Uterus (tissue), 4 donors: ENCODE results near the gene MMP1. TPM values are rescaled to one million over a fixed set of nuclear protein-coding genes. Genes with fewer than 3 reads are reported as not detected.

Experiments
- DNase-seq, 2 donors: peaks; one replicate each; pipeline ENCODE4 v3.0.0-alpha.2; 2019 to 2020
- H3K27ac ChIP-seq, 2 donors: fragments of 200-600 bp; sonication (generic); 1 replicate in 1 of 2; 2 replicates in 1 of 2; pipeline ENCODE4 v1.5.1; 2016 to 2018
- H3K27me3 ChIP-seq, 2 donors: fragments of 200-600 bp; sonication (generic); one replicate each; pipeline ENCODE4 v1.5.1; 2018 to 2019; ENCODE audit warnings: control low read depth in 1 of 2
- H3K36me3 ChIP-seq, 2 donors: fragments of 200-600 bp; sonication (generic); one replicate each; pipeline ENCODE4 v1.5.1; 2019; ENCODE audit warnings: control low read depth in 1 of 2
- H3K4me1 ChIP-seq, 2 donors: fragments of 200-600 bp; sonication (generic); one replicate each; pipeline ENCODE4 v1.5.1; 2018 to 2019; ENCODE audit warnings: control low read depth in 1 of 2
- H3K4me3 ChIP-seq, 2 donors: fragments of 200-600 bp; sonication (generic); 1 replicate in 1 of 2; 2 replicates in 1 of 2; pipeline ENCODE4 v1.5.1; 2018 to 2019; ENCODE audit warnings: mild to moderate bottlenecking in 1 of 2
- H3K9me3 ChIP-seq, 2 donors: fragments of 200-600 bp; sonication (generic); one replicate each; pipeline ENCODE4 v1.5.1; 2019; ENCODE audit warnings: control low read depth in 1 of 2
- POLR2A ChIP-seq, 2 donors: fragments of 450-650 bp; IDR thresholded peaks; one replicate each; pipeline ENCODE4 v1.6.1; 2016; ENCODE audit warnings: antibody characterized with exemption in 2 of 2, mild to moderate bottlenecking in 1 of 2, moderate library complexity in 1 of 2
- intact Hi-C: fragments of 100-400 bp; cut with DNase I; formaldehyde crosslinking; loops from one replicate; pipeline ENCODE4 v1.15.1; 2023; ENCODE audit warnings: low total_unique reads
- total RNA-seq, 4 donors: library from RNA; depleted of rRNA in 3 of 4; stranded (reverse); fragments of >200 nt in 3 of 4; gene quantifications; one replicate each; pipeline versions ENCODE4 v1.1.0 to v1.2.4, GENCODE V29; 2014 to 2023
- TF ChIP-seq, protein P1 (sequence below), 4 experiments: fragments of 200-600 bp in 2 of 4; fragments of 450-650 bp in 2 of 4; sonication (generic) in 2 of 4; IDR thresholded peaks; one replicate each; pipeline ENCODE4 v1.5.1; 2016 to 2019; ENCODE audit warnings: antibody characterized with exemption in 4 of 4, mild to moderate bottlenecking in 2 of 4, moderate library complexity in 1 of 4
- donor health status: DM: yes; HTN: yes; CAD: no.

The MMP1 gene
- total RNA-seq, 4 donors from 2014 or later: 0.41 TPM; not detected in 3

- TF ChIP-seq, protein P1, sequence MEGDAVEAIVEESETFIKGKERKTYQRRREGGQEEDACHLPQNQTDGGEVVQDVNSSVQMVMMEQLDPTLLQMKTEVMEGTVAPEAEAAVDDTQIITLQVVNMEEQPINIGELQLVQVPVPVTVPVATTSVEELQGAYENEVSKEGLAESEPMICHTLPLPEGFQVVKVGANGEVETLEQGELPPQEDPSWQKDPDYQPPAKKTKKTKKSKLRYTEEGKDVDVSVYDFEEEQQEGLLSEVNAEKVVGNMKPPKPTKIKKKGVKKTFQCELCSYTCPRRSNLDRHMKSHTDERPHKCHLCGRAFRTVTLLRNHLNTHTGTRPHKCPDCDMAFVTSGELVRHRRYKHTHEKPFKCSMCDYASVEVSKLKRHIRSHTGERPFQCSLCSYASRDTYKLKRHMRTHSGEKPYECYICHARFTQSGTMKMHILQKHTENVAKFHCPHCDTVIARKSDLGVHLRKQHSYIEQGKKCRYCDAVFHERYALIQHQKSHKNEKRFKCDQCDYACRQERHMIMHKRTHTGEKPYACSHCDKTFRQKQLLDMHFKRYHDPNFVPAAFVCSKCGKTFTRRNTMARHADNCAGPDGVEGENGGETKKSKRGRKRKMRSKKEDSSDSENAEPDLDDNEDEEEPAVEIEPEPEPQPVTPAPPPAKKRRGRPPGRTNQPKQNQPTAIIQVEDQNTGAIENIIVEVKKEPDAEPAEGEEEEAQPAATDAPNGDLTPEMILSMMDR (IDR thresholded peaks at IDR 0.05): no peak
- no peak for TF ChIP-seq POLR2A (IDR thresholded peaks at IDR 0.05)
- Histone ChIP-seq H3K9me3 (no peaks in the 10 kb centered on the region), H3K4me3 (no peak overlapping the region), H3K27me3 (no peaks in the 10 kb centered on the region), H3K4me1 (no peaks in the 10 kb centered on the region), H3K36me3 (no peaks in the 10 kb centered on the region), H3K27ac (no peak overlapping the region)
- intact Hi-C loops: no loop called here
- DNase-seq: no peak
Measured at GRCh38 chr11:102824556-102824955, 26.6 kb upstream of the MMP1 start.

GRCh38 chr11:102819491-102819890 is 21.5 kb upstream of the MMP1 start:
- H3K9me3 ChIP-seq: no peaks in the 10 kb centered on the region
- intact Hi-C loops: no loop called here
- H3K36me3 ChIP-seq: no peaks in the 10 kb centered on the region
- TF ChIP-seq, protein P1 (IDR thresholded peaks at IDR 0.05): no peak
- no peak for TF ChIP-seq POLR2A (IDR thresholded peaks at IDR 0.05)
- H3K27ac ChIP-seq: no peak overlapping the region
- no peak for DNase-seq
- H3K4me1 ChIP-seq: no peaks in the 10 kb centered on the region
- H3K4me3 ChIP-seq: no peak overlapping the region
- no peaks in the 10 kb centered on the region for H3K27me3 ChIP-seq

DNA sequence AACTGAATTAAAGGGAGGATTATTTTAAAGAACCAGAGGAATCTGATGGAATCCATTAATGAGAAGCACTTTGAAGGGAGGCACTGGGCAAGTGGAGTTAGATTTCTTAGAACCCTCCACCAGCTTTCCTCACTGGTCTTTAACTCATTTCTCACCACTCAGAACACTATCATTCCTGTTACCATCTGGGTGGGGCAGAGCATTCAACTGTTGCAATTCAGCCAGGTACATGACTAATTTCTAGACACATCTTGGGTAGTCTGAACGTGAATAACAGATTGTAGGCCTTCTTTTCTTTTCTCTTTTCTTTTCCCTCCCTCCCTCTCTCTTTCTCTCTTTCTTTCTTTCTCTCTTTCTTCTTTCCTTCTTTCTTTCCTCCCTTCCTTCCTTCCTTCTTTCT is 15.5 kb upstream of the MMP1 start:
- no peaks in the 10 kb centered on the region for H3K27me3 ChIP-seq
- H3K9me3 ChIP-seq: no peaks in the 10 kb centered on the region
- no peak overlapping the region for H3K27ac ChIP-seq
- DNase-seq: no peak
- H3K4me3 ChIP-seq: no peak overlapping the region
- no peaks in the 10 kb centered on the region for H3K4me1 ChIP-seq
- intact Hi-C loops: no loop called here
- no peak for TF ChIP-seq POLR2A (IDR thresholded peaks at IDR 0.05)
- TF ChIP-seq, protein P1 (IDR thresholded peaks at IDR 0.05): no peak
- H3K36me3 ChIP-seq: no peaks in the 10 kb centered on the region

DNA sequence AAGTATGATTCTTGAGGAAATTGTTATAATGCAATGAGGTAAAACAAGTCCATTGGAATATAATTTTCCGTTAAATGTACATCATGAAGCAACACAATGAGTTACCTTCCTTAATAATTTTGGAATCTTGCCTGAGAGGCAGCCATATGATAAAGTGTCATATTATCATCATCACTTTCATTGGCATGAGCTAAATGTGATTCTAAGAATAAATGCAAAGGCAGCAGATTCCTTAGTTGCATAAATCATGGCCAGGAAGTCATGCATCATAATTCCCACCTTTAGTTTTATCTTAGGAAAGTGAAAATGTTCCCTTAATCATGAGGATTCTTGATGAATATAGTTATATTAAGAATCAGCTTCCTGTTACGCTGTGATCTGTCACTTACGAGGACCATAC is 14.2 kb upstream of the MMP1 start:
- Histone ChIP-seq H3K4me1 (no peaks in the 10 kb centered on the region), H3K9me3 (no peaks in the 10 kb centered on the region), H3K4me3 (no peak overlapping the region), H3K36me3 (no peaks in the 10 kb centered on the region), H3K27me3 (no peaks in the 10 kb centered on the region), H3K27ac (no peak overlapping the region)
- no peak for DNase-seq
- intact Hi-C loops: no loop called here
- no peak for TF ChIP-seq POLR2A (IDR thresholded peaks at IDR 0.05)
- TF ChIP-seq, protein P1 (IDR thresholded peaks at IDR 0.05): no peak

DNA sequence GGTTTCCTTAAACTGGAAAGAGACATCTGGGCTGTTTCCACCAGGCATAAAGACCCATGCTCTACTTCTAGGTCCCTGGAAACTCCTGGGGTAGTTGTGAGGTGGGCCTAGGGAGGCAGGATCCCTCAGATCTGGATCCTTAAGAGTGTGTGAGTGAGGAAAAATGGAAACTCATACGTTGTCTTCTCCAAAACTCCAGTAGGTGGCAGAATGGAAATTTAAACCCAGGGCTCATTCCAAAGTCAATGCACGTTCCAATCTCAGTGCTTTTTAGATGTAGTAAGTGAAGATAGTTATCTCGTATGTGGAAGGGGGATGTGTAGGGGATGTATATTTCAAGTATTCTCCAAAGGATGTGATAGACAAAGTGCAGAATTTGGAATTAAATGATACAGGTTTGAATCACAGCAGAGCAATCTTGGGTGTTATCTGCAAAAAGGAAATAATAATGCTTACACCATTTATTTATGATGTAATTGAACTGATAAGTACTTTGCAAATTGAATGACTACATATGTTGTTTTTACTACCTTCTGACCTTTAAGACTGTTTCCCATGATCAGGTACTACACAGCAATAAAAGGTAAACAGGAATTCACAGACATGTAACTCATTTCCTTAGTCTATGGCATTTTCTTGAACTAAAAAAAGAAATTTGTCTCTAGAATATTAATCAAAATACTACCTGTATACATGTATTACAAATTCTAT is 13.1 kb upstream of the MMP1 start:
- Histone ChIP-seq H3K9me3 (no peaks in the 10 kb centered on the region), H3K27ac (no peak overlapping the region), H3K4me1 (no peaks in the 10 kb centered on the region), H3K36me3 (no peaks in the 10 kb centered on the region), H3K27me3 (no peaks in the 10 kb centered on the region), H3K4me3 (no peak overlapping the region)
- DNase-seq: no peak
- intact Hi-C loops: no loop called here
- TF ChIP-seq, protein P1 (IDR thresholded peaks at IDR 0.05): no peak
- TF ChIP-seq POLR2A (IDR thresholded peaks at IDR 0.05): no peak
